GM13976 (cell line): ENCODE results near the gene S100A5.

Experiments
- DNase-seq: peaks from one replicate; pipeline ENCODE4 v3.0.0; 2012; ENCODE audit warnings: low spot score
- CTCF ChIP-seq: IDR thresholded peaks from 2 replicates; pipeline ENCODE4 v1.5.1; 2012; ENCODE audit warnings: borderline replicate concordance, mild to moderate bottlenecking; ENCODE audit not compliant: insufficient read depth; ENCODE audit errors: extremely low read depth, missing control alignments, control extremely low read depth
- in situ Hi-C: fragments of 300-500 bp; cut with MboI; formaldehyde crosslinking; loops from one replicate; pipeline ENCODE4 v1.12.0; 2022; ENCODE audit warnings: low sequenced_read_pairs, mixed read lengths, inconsistent platforms; ENCODE audit not compliant: unreplicated experiment

Gene S100A5

GRCh38 chr1:153550827-153551500, 10.2 kb upstream of the S100A5 start:
- in situ Hi-C loops = no loop called here
- TF ChIP-seq CTCF = no peak
- DNase-seq = no peak

- no peak for DNase-seq
- in situ Hi-C loops = no loop called here
- TF ChIP-seq CTCF = no peak
Observed at GRCh38 chr1:153550398-153550758, 9.6 kb upstream of the S100A5 start.

GRCh38 chr1:153549741-153550397, 9.1 kb upstream of the S100A5 start:
- TF ChIP-seq CTCF = no peak
- DNase-seq = no peak
- in situ Hi-C loops = no loop called here

- DNase-seq = no peak
- in situ Hi-C loops = no loop called here
- TF ChIP-seq CTCF = no peak
Observed at GRCh38 chr1:153548722-153549688, 8.3 kb upstream of the S100A5 start, which contains the start of gene S100A3. S100A3 (minus strand) TSS chr1:153549258; CDS start chr1:153548485, 773 bp downstream.

- no peak for TF ChIP-seq CTCF
- in situ Hi-C loops = no loop called here
- DNase-seq = no peak
Observed at GRCh38 chr1:153547560-153548551, 7.1 kb upstream of the S100A5 start.
